Esophagus mucosa (tissue), 1 donor: ENCODE data around the gene TEX29. TPM values are rescaled to one million over a fixed set of nuclear protein-coding genes. Genes with fewer than 3 reads are reported as not detected.

ENCODE experiments used
- ATAC-seq: fragments of 200-7000 bp; cut with Tn5 transposase; one replicate; pipeline ENCODE4 v1.9.1; 2020
- total RNA-seq: library from RNA; stranded (reverse); gene quantifications from one replicate; pipeline ENCODE4 v1.2.4, GENCODE V29; 2023
- donor health status: DM: yes; HTN: yes; CAD: no.

The TEX29 gene
- total RNA-seq, 1 donor from 2014 or later: not detected

DNA sequence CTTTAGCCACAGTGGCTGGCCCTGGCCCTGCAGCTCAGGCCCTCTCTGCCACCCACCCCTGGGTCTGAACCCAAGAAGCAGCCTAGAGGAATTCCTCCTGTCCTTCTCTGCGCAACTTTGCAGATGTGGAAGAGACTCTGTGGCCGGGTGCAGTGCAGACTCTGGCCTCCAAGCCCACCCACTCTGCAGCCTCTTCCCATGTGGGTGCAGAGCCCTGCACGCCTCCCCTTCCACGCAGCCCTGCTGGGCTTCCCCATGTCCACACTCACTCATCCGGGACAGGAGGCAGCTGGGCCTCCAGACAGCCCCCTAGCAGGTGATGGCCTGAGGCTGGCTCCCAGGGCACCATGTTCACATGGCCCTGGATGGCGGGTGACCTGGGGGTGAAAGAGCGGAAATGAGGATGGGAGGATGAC, 2.5 kb downstream of the TEX29 start:
- no peak for ATAC-seq

- no peak for ATAC-seq
Measured at GRCh38 chr13:111323549-111323948, 3.1 kb downstream of the TEX29 start.

DNA sequence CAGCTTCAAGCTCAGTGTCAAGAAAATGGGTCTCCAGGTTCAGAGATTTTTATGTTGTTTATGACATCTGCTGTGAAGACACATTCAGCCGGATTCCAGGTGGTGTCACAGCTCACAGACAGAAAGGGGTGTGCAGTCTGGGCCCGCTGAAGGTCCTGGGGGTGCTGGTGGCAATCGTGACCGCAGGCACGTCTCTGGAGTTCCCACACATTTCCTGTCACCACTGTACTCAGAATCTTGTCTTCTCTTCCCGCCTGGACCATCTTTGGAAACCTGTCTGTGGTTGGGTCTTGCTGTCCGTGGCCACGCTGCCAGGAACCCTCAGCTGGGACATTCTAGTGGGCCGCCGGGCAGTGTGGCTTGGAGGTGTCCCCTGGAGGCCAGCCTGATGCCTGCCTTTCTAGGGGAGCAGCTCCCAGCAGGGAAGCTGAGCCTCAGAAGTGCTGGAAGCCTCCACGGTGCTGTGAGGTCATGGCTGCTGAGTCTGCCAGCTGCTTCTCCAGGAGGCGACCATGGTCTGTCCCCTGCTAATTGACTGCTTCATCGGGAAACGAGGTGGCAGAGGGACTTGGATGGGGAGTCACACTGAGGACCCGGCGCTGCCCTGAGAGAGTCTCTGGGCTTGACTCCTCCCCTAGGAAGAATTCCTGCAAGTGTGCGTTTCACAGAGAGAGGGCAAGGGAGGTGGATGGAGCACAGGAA, 3.7 kb downstream of the TEX29 start:
- ATAC-seq: no peak

DNA sequence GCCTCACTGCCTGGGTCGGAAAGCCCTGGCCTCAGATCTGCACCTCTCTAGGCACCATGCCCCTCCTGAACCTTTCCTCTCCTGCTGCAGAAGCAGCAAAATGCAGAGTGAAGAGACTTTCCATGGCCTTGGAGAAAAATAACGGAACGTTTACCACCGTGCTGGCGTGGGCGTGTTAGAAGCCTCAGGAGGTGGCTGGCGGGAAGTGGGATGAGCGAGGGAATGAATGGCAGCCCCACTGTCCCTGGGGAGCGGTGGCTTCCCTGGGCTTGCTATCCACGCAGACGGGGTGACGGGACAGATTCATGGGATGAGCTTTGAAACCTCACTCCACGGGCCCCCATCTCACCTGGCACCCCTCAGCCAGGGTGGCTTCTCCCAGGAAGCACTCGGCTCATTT, 4.3 kb downstream of the TEX29 start:
- no peak for ATAC-seq

- ATAC-seq: no peak
Measured at GRCh38 chr13:111325146-111325890, 4.9 kb downstream of the TEX29 start.

DNA sequence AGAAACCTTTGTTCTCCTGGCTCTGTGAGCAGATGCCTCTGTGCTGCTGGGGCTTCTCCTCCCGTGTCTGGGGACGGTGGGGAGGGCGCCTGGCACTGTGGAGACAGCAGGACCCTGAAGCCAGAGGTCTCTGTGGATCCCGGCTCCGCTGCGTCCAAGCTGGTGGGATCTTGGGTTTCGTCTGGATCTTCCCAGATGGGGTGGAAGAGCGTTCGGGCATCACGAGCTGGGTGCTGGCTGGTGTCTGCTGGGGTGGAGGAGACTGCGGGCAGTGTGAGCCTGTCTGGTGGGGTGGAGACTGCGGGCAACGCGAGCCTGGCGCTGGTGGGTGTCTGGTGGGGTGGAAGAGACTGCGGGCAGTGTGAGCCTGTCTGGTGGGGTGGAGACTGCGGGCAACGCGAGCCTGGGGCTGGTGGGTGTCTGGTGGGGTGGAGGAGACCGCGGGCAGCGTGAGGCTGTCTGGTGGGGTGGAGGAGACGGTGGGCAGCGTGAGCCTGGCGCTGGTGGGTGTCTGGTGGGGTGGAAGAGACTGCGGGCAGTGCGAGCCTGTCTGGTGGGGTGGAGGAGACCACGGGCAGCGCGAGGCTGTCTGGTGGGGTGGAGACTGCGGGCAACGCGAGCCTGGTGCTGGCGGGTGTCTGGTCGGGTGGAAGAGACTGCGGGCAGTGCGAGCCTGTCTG, 5.6 kb downstream of the TEX29 start:
- ATAC-seq: no peak

DNA sequence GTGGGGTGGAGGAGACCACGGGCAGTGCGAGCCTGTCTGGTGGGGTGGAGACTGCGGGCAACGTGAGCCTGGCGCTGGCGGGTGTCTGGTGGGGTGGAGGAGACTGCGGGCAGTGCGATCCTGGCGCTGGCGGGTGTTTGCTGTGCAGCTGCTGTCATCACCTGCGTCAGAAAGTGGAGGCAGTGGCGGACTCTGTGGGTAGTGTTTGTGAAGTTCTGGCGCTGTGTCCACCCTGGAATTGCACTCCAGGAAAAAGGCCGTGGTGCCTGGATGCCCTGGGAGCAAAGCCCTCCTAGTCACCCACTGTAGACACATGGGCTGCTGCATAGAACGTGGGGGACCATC, 6.2 kb downstream of the TEX29 start:
- ATAC-seq: no peak

DNA sequence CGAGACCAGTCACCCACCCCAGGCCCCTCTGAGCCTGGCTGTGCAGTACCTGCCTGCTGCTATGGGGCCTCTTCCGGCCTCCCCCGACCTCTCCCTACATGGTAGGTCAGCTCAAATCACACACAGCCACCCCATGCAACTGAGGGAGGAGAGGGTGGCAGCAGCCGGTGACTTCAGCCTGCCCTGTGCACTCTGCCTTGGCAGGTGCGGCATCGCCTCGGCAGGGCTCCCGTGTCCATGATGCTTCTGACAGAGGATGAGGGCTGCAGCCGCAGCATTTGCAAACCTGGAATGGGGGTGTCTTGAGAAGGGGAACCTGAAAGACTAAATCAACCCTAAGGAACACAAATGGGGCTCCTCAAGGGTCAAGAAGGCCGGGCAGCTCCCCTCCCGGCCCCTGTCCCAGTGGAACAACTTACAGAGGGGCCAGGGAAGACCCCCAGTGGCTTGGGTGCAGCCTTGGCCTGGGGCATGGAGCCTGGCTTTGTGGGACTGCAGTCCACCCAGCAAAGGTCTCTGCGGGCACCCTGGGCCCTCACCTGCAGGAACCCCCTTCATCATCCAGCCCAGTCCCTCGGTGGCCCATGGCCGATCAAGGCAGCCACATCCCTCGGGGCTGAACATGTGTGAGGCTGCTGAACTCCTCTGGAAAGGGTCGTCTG, 6.7 kb downstream of the TEX29 start:
- ATAC-seq: no peak

- no peak for ATAC-seq
Measured at GRCh38 chr13:111327730-111328573, 7.5 kb downstream of the TEX29 start.

- ATAC-seq: no peak
Measured at GRCh38 chr13:111328574-111329410, 8.3 kb downstream of the TEX29 start.

DNA sequence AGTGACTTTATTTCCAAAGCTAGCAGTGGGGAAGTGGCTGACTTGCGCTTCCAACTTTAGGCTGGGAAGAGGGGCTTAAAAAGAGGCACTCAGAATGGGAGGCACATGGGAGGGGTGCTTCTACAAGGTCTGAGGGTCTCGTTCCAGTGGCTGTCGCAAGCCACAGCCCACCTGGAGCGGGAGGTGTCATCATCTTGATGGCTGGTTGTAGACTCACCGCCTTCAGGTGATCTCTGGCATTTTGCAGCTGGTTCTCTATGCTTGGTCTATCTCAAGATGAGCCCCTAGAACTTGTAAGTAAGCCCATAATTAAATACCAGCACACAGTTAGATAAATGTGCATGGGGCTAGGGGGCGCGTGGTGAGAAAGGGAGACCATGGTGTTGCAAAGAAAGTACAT, 9.2 kb downstream of the TEX29 start:
- no peak for ATAC-seq

GRCh38 chr13:111330066-111330610, 9.7 kb downstream of the TEX29 start:
- no peak for ATAC-seq

DNA sequence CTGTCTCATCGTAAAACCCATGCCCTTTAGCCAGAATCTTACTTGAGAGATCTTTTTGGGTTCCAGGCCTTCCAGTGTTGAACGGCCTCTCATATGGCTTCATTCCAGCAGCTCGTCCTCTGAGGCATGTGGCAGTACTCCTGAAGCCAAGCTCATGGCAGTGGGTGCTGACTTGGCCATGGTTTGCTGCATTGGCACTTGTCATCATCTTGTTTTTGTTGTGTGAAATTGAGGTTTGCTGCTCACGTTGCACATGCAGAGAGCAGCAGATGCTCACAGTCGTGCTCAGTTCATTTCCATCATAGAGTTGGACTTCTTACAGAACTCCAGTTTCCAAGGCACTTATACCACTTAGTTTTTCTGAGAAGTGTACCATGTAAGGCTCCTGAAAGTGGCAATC, 14.9 kb downstream of the TEX29 start:
- no peak for ATAC-seq

DNA sequence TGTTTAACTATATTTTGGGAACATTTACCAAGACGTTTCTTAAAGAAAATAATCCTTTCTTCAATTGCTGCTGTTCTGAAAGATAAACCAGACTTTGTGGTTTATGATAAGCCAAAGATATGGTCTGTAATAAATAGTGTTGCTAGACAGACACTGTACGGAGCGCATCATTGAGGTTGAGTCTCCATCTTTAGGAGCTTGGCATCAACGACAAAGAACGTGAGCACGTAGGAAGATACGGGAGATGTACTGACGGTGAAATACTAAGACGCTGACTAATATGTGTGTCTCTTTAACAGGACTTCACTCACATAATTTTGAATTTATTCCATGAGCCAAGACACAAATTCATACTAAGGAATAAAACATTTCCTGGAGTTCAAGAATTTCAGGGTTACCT, 16.2 kb downstream of the TEX29 start:
- no peak for ATAC-seq

DNA sequence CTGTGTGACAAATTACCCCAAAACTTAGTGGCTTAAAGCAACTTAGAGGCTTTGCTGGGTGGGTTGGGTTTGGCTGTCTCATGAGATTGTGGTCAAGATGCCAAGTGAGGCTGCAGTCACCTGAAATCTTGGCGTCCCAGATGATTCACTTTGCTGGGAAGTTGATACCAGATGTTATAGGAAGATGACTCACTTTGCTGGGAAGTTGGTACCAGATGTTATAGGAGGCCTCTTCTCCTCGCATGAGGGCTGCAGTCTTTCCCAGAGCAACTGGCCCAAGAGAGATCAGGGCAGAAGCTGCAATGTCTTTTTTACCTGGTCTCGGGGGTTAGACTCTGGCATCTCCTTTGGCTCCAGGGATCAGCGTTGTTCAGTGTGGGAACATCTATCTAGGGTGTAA, 16.8 kb downstream of the TEX29 start:
- ATAC-seq: no peak

DNA sequence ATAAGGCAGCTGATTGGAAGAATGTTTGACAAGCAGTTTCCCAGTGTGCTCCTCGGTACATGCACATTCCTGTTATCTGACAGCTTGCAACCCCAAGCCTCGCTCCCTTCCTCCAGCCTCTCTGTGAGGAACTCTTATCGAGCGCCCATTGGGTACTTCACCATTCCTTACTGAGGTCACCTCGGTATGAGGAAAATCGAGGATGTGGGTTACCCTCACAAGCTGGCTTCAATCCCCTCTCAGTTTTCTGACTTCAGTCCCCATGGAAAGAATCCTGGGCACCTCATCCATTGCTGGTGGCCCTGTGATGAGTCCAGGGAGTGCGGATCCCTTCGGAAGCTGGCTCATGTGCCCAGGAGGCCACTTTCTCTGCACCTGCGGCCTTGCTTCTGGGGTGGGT, 17.3 kb downstream of the TEX29 start:
- ATAC-seq: no peak

DNA sequence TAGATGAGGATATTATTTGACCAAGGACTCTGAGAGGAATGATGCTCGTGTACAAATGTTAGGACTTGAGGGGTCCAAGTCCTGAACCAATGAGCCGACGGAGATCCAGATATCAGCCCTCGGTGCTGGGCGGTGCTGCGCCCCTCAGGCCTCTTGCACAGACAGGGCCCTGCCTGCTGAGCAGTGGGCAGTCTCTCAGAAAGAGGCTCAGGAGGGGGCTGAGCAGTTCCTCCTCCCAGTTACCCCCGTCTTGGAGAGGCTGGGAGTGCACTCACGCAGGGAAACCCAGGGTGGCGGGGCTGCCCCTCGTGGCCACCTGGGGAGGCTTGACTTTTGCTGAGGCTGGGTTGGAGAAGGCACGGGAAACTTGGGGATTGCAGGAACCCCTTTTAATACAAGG, 18.4 kb downstream of the TEX29 start:
- ATAC-seq: no peak

- ATAC-seq: no peak
Measured at GRCh38 chr13:111339366-111340143, 19.1 kb downstream of the TEX29 start.

GRCh38 chr13:111341886-111342285, 21.4 kb downstream of the TEX29 start:
- no peak for ATAC-seq

DNA sequence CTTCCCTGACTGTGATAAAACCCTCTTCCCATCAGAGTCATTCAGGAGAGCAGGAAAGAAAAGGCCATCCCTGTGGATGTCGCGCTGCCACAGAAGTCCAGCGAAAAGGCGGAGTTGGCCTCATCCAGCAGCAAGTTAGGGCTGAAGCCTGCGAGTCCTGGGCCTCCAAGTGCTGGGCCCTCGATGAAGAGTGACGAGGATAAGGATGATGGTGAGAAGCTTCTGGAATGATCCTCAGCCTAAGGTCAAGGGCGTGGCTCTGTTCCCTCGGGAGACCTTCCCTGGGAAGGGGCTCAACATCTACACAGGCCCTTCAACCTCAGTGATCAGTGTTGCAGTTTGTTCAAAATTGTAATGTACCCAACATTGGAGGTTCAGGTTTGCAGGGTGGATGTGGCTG, 22.3 kb downstream of the TEX29 start:
- ATAC-seq: no peak
